GM18498 (cell line): Measurements from ENCODE around the gene MVD.

Experiments
- ATAC-seq: cut with Tn5 transposase; IDR thresholded peaks from one replicate; pipeline ENCODE4 v1.9.1; 2021; ENCODE audit warnings: mild to moderate bottlenecking, moderate library complexity; ENCODE audit not compliant: unreplicated experiment

The MVD gene

DNA sequence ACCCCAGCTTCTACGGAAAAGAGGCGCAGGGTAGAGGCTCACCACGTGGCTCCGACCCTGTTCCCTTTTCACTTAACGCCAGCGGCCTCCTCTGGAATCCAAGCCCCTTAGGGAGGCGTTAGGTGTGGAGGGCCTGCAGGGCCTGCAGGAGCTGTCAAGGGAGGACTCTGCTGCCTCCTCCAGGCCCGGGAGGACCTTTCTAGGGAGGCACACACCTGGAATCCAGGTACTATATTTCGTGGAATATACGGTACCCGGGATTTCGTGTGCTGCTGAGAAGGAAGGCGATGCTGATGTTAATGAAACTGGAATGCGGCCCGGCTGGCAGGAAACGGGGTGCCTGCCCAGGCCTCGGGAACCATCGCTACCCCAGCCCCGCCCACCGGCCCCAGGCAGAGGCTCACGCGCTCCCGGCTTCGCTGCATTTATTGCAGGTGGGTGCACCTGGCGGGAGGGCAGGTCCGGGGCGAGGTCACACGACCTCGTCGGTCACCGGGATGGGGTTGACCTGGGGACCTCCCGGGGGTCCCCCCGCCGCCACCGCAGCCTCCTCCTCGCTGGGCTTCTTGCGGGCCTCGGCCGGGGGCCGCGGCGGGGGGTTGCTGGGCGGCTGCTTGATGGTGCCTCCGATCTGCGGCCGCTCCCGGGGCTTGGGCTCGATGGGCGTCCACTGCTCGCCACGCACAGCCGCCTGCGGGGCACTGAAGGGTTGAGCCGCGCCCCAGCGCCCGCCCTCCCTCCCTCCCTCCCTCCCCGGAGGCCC lies 19.8 kb downstream of the MVD start:
- no peak for ATAC-seq

- ATAC-seq: no peak
Observed at GRCh38 chr16:88640498-88641247, 22.2 kb downstream of the MVD start.

DNA sequence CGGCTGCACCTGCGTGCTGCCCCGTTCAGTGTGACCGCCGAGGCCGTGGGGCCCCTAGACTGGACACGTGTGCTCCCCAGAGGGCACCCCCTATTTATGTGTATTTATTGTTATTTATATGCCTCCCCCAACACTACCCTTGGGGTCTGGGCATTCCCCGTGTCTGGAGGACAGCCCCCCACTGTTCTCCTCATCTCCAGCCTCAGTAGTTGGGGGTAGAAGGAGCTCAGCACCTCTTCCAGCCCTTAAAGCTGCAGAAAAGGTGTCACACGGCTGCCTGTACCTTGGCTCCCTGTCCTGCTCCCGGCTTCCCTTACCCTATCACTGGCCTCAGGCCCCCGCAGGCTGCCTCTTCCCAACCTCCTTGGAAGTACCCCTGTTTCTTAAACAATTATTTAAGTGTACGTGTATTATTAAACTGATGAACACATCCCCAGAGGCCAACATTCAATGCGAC lies 22.8 kb downstream of the MVD start:
- ATAC-seq: no peak

DNA sequence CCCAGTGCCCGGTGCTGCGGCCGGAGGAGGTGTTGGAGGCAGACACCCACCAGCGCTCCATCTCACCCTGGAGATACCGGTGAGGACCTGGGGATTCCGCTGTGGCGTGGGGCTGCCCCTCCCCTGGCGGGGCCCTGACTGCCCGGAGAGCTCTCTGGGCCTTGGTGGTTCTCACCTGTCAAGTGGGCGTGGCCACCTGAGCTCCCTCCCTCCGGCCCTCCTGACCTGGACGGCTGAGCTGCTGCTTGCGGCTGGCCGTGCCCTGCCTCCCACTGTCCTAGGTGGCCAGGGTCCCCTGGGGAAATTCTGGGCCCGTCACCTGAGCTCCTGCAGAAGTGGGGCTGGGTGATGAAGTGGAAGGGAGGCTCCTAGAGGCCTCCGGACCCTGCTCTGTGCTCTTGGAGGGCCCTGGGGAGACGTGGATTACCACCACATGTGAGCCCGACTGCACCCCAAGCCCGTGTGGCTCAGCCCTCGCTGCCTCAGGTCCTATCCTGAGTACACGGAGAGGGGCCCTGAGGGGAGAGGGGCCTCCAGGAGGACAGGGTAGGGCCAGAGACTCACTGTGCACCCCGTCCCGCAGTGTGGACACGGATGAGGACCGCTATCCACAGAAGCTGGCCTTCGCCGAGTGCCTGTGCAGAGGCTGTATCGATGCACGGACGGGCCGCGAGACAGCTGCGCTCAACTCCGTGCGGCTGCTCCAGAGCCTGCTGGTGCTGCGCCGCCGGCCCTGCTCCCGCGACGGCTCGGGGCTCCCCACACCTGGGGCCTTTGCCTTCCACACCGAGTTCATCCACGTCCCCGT lies 23.5 kb downstream of the MVD start:
- ATAC-seq: no peak

GRCh38 chr16:88638323-88639230 lies 24.3 kb downstream of the MVD start, which contains the start of gene IL17C:
Gene IL17C, plus strand, starts transcription at chr16:88638572. Its CDS starts 70 bp downstream, at chr16:88638642.
- no peak for ATAC-seq

GRCh38 chr16:88636488-88637265 lies 26.2 kb downstream of the MVD start:
- no peak for ATAC-seq

- ATAC-seq: no peak
Observed at GRCh38 chr16:88635671-88636319, 27.1 kb downstream of the MVD start.

DNA sequence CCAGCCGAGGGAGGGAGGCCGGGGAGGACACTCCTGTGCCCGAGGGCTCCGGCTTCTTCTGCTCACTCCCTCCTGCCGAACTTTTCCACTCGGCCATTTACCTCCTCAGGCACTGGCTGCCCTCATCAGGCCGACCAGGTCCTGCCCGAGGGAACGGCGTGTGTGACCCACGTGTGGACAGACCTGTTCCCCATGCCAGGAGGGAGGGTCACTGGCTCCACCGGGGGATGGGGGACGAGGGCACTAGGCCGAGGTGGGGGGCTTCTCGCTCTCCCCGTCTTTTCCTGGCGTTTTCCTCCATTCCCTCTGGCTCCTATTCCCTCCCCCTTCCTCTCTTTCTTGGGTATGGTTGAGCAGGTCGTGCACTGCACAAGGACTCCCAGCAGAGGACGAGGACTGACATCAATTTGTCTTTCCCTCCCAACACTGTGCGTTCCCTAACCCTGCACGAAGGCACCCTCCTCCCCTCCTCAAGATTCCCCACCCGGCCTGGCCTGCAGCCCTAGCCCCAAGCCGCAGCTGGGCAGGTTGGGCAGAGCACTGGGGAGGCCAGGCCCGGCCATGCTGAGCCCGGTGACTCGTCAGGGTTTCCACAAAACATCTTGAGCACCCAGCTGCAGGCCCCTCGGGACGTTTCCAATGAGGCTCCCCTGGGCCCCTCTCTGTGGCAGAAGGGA lies 27.8 kb downstream of the MVD start:
- no peak for ATAC-seq

GRCh38 chr16:88634141-88634993 lies 28.5 kb downstream of the MVD start:
- ATAC-seq: peak; percentile 44

DNA sequence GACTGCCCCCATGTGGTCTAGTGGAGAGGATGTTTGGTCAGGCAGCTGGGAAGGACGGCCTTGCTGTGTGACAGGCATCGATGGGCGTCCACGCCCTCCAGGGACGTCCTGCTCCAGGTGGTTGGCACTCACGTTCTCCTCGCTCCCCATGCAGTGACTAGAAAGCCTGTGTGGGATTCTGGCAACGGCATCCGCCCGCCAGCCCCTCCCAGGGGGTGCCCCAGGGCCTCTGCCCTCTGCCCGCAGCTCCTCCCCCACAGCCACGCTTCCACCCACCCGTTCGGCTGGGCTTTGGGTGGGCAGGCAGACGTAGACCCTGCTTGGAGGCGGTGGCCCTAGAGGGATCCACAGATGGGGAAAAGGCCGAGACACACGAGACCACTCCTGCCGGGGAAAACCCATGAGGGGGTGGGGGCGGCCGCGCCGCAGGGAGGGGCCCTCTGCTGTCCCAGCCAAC lies 29.2 kb downstream of the MVD start:
- peak; percentile 26 for ATAC-seq

DNA sequence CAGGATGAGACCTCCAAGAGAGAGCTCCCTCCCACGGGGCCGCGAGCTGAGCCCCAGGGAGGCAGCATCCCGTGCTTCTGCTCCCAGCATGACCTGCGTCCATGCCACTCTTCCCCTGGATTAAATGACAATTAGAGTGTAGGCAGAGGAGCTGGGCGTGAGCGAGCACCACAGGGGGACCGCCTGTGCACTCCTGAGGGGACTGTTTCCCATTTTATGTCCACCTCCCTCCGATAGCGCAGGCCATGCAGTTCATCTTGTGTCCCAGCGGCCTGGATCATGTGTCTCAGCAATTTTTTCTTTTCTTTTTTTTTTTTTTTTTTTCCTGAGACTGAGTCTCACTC lies 30.3 kb downstream of the MVD start:
- no peak for ATAC-seq

DNA sequence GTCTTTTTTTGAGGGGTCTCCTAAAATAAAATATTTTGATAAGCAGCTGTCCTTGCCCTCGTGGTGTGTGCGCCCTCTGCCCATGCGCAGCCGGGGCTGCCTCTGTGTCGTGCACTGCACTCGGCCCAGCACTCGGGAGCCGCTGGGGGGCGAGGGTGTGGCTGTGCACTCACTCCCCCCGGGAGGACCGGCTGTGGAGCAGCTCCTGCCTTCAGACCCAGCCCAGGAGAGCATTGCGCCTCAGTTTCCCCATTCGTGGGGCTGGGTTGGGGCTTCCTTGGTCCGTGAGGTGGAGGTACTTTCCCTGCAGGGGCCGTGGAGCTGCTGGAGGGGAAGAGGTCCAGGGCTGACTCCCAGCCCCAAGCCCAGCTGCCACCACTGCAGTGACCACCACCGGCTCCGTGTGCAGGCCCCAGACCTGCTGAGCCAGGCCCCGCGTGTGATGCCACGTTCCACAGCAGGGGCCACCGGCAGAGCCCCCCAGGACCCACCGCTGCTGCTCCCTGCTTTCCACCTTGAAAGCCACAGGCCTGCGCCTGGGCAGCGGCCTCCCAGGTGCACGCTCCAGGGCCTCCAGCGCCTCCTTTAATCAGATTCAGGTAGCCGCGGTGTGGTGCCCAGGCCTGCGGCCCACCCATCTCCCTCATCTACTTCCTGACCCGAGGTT lies 30.8 kb downstream of the MVD start:
- no peak for ATAC-seq

GRCh38 chr16:88631384-88631783 lies 31.5 kb downstream of the MVD start:
- no peak for ATAC-seq

GRCh38 chr16:88630941-88631340 lies 31.9 kb downstream of the MVD start:
- no peak for ATAC-seq

DNA sequence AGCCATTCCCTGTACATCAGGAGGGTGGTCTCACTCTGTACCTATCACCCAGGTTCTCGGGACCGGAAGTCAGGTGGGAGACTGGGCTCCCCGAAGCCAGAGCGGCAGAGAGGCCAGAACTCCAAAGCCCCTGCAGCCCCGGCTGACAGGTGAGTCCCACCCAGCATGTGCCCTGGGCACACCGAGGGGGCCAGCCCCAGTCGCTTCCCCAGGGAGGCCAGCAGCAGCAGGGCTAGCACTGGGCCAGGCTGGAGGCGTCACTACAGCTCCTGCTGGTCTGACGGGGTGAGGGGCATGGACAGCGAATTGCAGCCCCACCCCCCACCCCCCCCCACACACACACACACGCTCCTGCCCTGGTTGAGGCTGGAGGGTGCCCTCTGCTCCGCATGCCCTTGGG lies 32.5 kb downstream of the MVD start:
- no peak for ATAC-seq

- ATAC-seq: no peak
Observed at GRCh38 chr16:88629835-88630234, 33.1 kb downstream of the MVD start.

GRCh38 chr16:88628512-88628974 lies 34.3 kb downstream of the MVD start:
- ATAC-seq: no peak
